GOT3 (cell line): ENCODE results near the gene GCK.

Experiments used
- DNase-seq: peaks from one replicate; lab custom pipeline; 2025; ENCODE audit warnings: mixed read lengths; lab: John Stamatoyannopoulos, UW

GCK gene

GRCh38 chr7:44222776-44223261 lies 33.6 kb upstream of the GCK start:
- no peak for DNase-seq

- DNase-seq, result no peak
Measured at GRCh38 chr7:44222074-44222473, 32.8 kb upstream of the GCK start.

GRCh38 chr7:44221231-44221791 lies 32.1 kb upstream of the GCK start:
- no peak for DNase-seq

GRCh38 chr7:44220358-44221112 lies 31.3 kb upstream of the GCK start:
- no peak for DNase-seq

- no peak for DNase-seq
Measured at GRCh38 chr7:44220046-44220357, 30.8 kb upstream of the GCK start.

- no peak for DNase-seq
Measured at GRCh38 chr7:44219371-44220045, 30.3 kb upstream of the GCK start.

GRCh38 chr7:44218418-44219201 lies 29.4 kb upstream of the GCK start:
- DNase-seq, result no peak

- no peak for DNase-seq
Measured at GRCh38 chr7:44217852-44218402, 28.7 kb upstream of the GCK start.

GRCh38 chr7:44217223-44217714 lies 28.0 kb upstream of the GCK start:
- no peak for DNase-seq

GRCh38 chr7:44216521-44217222 lies 27.4 kb upstream of the GCK start:
- no peak for DNase-seq

- no peak for DNase-seq
Measured at GRCh38 chr7:44216019-44216418, 26.8 kb upstream of the GCK start.

- DNase-seq, result no peak
Measured at GRCh38 chr7:44215531-44215930, 26.3 kb upstream of the GCK start.

GRCh38 chr7:44213877-44214388 lies 24.7 kb upstream of the GCK start:
- DNase-seq, result no peak

GRCh38 chr7:44213206-44213876 lies 24.1 kb upstream of the GCK start:
- DNase-seq, result no peak

- no peak for DNase-seq
Measured at GRCh38 chr7:44212581-44213184, 23.4 kb upstream of the GCK start.

- DNase-seq, result no peak
Measured at GRCh38 chr7:44212018-44212417, 22.8 kb upstream of the GCK start.

- DNase-seq, result no peak
Measured at GRCh38 chr7:44211126-44211675, 22.0 kb upstream of the GCK start.

GRCh38 chr7:44210107-44210506 lies 20.9 kb upstream of the GCK start:
- DNase-seq, result no peak

- DNase-seq, result no peak
Measured at GRCh38 chr7:44208085-44208484, 18.8 kb upstream of the GCK start.

- no peak for DNase-seq
Measured at GRCh38 chr7:44206008-44206407, 16.8 kb upstream of the GCK start.
